HepG2 (cell line): ENCODE measurements around the gene LUZP2. TPM values are rescaled to one million over a fixed set of nuclear protein-coding genes. Genes with fewer than 3 reads are reported as not detected.

ENCODE experiments used
- ATAC-seq: fragments of 200-7000 bp; cut with Tn5 transposase; 3 replicates; pipeline ENCODE4 v1.9.1; 2020; ENCODE audit warnings: mild to moderate bottlenecking, moderate library complexity
- BruUV-seq: library from RNA; stranded (reverse); fragments of 400-500 nt; replicated peaks from 2 replicates; lab custom pipeline; 2021; lab: Mats Ljungman, UMichigan
- CTCF ChIA-PET: fragments of 300-600 bp; formaldehyde crosslinking; extraction: SDS; loops from one replicate; lab custom pipeline; 2021; ENCODE audit warnings: low total read pairs, inconsistent platforms, low intra/inter-chr PET ratio; lab: Yijun Ruan, JAX
- POLR2A ChIA-PET: fragments of 350-600 bp; sonication (Branson Sonifier 250); formaldehyde crosslinking; loops from one replicate; lab custom pipeline; 2020; ENCODE audit warnings: antibody characterized with exemption, inconsistent platforms; lab: Yijun Ruan, JAX
- DNase-seq: peaks from one replicate; pipeline ENCODE4 v3.0.0-alpha.2; 2015; ENCODE audit warnings: low spot score
- FAIRE-seq: peaks from 3 replicates; lab custom pipeline; 2011; peaks lifted over from hg19 to GRCh38; lab: Jason Lieb, UNC
- H2AFZ ChIP-seq: one replicate; pipeline ENCODE4 v1.6.1; 2011; ENCODE audit warnings: low read length, inconsistent platforms
- H3K27ac ChIP-seq: fragments of 300-600 bp; 3 replicates; pipeline ENCODE4 v1.8.0; 2011; ENCODE audit warnings: mixed run types, mild to moderate bottlenecking, mixed read lengths, low read length, inconsistent platforms; ENCODE audit not compliant: insufficient read depth; ENCODE audit errors: extremely low read length
- H3K27me3 ChIP-seq, 2 experiments: fragments of 200-600 bp in 1 of 2; 2 replicates in 1 of 2; 3 replicates in 1 of 2; pipeline versions ENCODE4 v1.6.0 to v1.8.0; 2011; ENCODE audit warnings: low read length in 2 of 2, mild to moderate bottlenecking in 2 of 2, moderate library complexity in 2 of 2, inconsistent platforms in 1 of 2; ENCODE audit not compliant: insufficient read depth in 2 of 2, control insufficient read depth in 1 of 2
- H3K36me3 ChIP-seq, 2 experiments: fragments of 200-600 bp in 1 of 2; replicated peaks in 1 of 2; 2 replicates in 1 of 2; 3 replicates in 1 of 2; pipeline versions ENCODE4 v1.5.1 to v1.8.0; 2011; ENCODE audit warnings: low read length in 2 of 2, inconsistent platforms in 1 of 2; ENCODE audit not compliant: insufficient read depth in 2 of 2, control insufficient read depth in 1 of 2
- H3K4me1 ChIP-seq: 2 replicates; pipeline ENCODE4 v1.5.1; 2012; ENCODE audit warnings: low read length, inconsistent platforms; ENCODE audit not compliant: insufficient read depth
- H3K4me2 ChIP-seq: 2 replicates; pipeline ENCODE4 v1.6.0; 2011; ENCODE audit warnings: low read depth, low read length, inconsistent platforms
- H3K4me3 ChIP-seq, 3 experiments: fragments of 200-600 bp in 1 of 3; sonication (generic), shearing (Covaris generic) in 1 of 3; replicated peaks in 1 of 3; 2 replicates each; pipeline ENCODE4 v1.5.1; 2011 to 2016; ENCODE audit warnings: low read length in 3 of 3, inconsistent platforms in 2 of 3, low read depth in 2 of 3, mild to moderate bottlenecking in 2 of 3, control low read depth in 1 of 3, mixed read lengths in 1 of 3; ENCODE audit not compliant: insufficient read depth in 1 of 3
- H3K79me2 ChIP-seq: one replicate; pipeline ENCODE4 v1.6.1; 2011; ENCODE audit warnings: low read length, inconsistent platforms; ENCODE audit not compliant: insufficient read depth
- H3K9ac ChIP-seq: 2 replicates; pipeline ENCODE4 v1.6.0; 2011; ENCODE audit warnings: mild to moderate bottlenecking, low read depth, low read length, inconsistent platforms; ENCODE audit not compliant: insufficient read depth
- H3K9me3 ChIP-seq: 2 replicates; pipeline ENCODE4 v1.5.1; 2012; ENCODE audit warnings: mild to moderate bottlenecking, low read length
- H4K20me1 ChIP-seq: 2 replicates; pipeline ENCODE4 v1.6.0; 2011; ENCODE audit warnings: inconsistent platforms, mild to moderate bottlenecking, low read length, moderate library complexity; ENCODE audit not compliant: insufficient read depth
- CEBPB ChIP-seq: IDR thresholded peaks from 2 replicates; pipeline ENCODE4 v1.6.1; 2011; ENCODE audit warnings: low read depth, low read length, improper control_type of control experiment, borderline replicate concordance
- NR2F1 ChIP-seq, 2 experiments: fragments of 450-650 bp in 1 of 2; formaldehyde crosslinking in 1 of 2; IDR thresholded peaks; 2 replicates each; pipeline versions ENCODE4 v1.5.0 to v1.6.1; 2016 to 2020; ENCODE audit warnings: mild to moderate bottlenecking in 1 of 2, missing compliant biosample characterization in 1 of 2, missing genetic modification reagents in 1 of 2, moderate library complexity in 1 of 2
- ZNF441 ChIP-seq: sonication (generic); formaldehyde crosslinking; IDR thresholded peaks from 2 replicates; pipeline ENCODE4 v1.7.0; 2021; ENCODE audit warnings: missing genetic modification reagents, borderline replicate concordance
- WGBS: methylation state at CpG from one replicate; pipeline ENCODE4 v1.1.6; 2017; ENCODE audit warnings: low lambda C conversion rate; 5-methylcytosine and 5-hydroxymethylcytosine counted together
- in situ Hi-C: cut with HindIII; loops from 2 replicates; pipeline ENCODE4 v1.10.0; 2017; ENCODE audit warnings: low pct_unique_long_range_greater_than_20kb; ENCODE audit not compliant: extremely low pct_ligation_motif_present
- intact Hi-C: fragments of 100-400 bp; cut with micrococcal nuclease; formaldehyde crosslinking; loops from one replicate; pipeline ENCODE4 v1.10.0; 2022; ENCODE audit not compliant: unreplicated experiment
- polyA plus RNA-seq, 8 experiments: library from polyadenylated mRNA; depleted of rRNA in 3 of 8; stranded (reverse) in 7 of 8; unstranded in 1 of 8; fragments of >200 nt; fragmentation: Illumina TruSeq in 4 of 8; extraction: Trizol in 4 of 8; gene quantifications; 2 replicates each; pipeline versions ENCODE4 v1.2.1 to v1.2.3, GENCODE V29; 2011 to 2016; ENCODE audit warnings: low read depth in 4 of 8, missing spikeins in 1 of 8, mixed read lengths in 1 of 8; ENCODE audit not compliant: insufficient read depth in 1 of 8
- total RNA-seq, 5 experiments: library from RNA; depleted of rRNA; stranded (reverse); fragments of >200 nt; fragmentation: Illumina TruSeq; extraction: Trizol; gene quantifications; 2 replicates each; pipeline ENCODE4 v1.2.3, GENCODE V29; 2016; ENCODE audit warnings: low read depth in 1 of 5
- TF ChIP-seq, protein P1 (sequence below): IDR thresholded peaks from 2 replicates; pipeline ENCODE4 v1.6.1; 2018; ENCODE audit warnings: missing genetic modification reagents
- TF ChIP-seq, protein P2 (sequence below): sonication (generic); formaldehyde crosslinking; IDR thresholded peaks from 2 replicates; pipeline ENCODE4 v1.8.1; 2022; ENCODE audit warnings: mild to moderate bottlenecking, missing genetic modification reagents
- TF ChIP-seq, protein P3 (sequence below): IDR thresholded peaks from 2 replicates; pipeline ENCODE4 v1.6.1; 2016; ENCODE audit warnings: low read depth, missing genetic modification reagents, missing compliant biosample characterization

The LUZP2 gene
- total and polyA plus RNA-seq, 2 of the 13 experiments (the other 11 are each of a cell fraction or from before 2014, with no cell fraction given) = not detected

DNA sequence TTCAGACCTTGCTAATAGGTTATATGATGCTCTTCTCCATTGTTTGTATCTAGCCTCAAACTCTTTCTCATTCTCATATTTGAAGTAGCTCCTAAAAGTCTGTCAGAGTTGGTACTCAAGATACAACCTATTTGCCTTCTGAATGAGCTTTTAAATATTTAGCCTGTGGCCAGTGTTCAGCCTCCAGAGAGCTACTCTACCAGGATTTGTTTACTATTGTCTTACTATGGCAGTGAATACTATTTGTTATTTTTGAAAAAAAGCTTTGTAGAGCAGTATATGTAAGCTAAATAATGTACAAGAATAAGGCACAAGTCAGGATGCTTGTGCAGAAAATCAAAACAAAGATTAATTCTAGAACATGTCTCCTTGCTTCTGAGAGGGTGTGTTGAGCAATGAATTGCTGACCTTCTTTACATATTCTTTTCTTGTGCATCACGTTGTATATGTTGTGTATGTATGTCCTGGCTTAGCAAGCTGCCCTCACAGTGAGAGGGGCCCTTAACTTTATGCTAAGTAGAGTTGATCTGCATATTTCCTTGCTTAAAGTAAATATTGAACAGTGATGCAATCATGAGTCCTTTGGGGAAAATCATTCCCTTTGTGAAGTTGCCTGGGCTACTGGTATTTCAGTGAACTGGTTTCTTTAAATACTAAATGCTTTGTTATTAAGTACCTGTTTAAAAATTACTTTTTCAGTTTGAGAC is 438.0 kb downstream of the LUZP2 start:
- H3K9ac ChIP-seq = no peak overlapping the region
- H2AFZ ChIP-seq = no peak overlapping the region
- H3K27ac ChIP-seq = no peak overlapping the region
- ChIA-PET CTCF (no interaction called here), POLR2A (no interaction called here)
- peaks cover 7% of the 10 kb centered on the region for H3K9me3 ChIP-seq
- no peaks in the 10 kb centered on the region for H3K79me2 ChIP-seq
- BruUV-seq = no TSS peak
- H3K4me3 ChIP-seq = no peak overlapping the region
- no peak for FAIRE-seq
- no peaks in the 10 kb centered on the region for H3K4me1 ChIP-seq
- H3K4me2 ChIP-seq = no peak overlapping the region
- no peak for TF ChIP-seq NR2F1 (CRISPR knock-in tag; IDR thresholded peaks at IDR 0.05)
- peak; percentile 2; the same call in 1 of the 2 replicates for TF ChIP-seq CEBPB
- no peak for DNase-seq
- no peaks in the 10 kb centered on the region for H3K27me3 ChIP-seq
- 5% methylated on average over 1 of the region's 1 CpG for WGBS
- intact Hi-C loops = no loop called here
- in situ Hi-C loops = no loop called here
- ATAC-seq = no peak
- no peaks in the 10 kb centered on the region for H4K20me1 ChIP-seq
- H3K36me3 ChIP-seq = no peaks in the 10 kb centered on the region

DNA sequence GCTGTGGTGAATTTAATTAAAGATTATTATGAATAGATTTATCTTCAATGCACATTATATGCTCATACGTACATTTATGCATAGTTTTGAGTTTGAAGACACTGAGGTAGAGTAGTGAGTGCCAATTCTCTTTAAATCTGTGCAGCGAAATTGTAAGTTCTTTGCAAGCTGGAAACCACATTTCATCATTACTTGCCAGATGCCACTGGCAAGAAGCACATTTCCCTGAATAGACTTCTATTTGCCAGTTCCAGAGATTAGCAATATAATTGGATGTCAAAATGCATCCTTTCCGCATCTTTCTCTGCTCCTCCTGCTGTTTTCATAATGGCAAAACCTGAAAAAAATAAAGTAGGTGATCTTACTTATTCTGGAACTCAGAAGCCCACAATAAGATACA is 448.0 kb downstream of the LUZP2 start:
- H3K36me3 ChIP-seq = no peaks in the 10 kb centered on the region
- H4K20me1 ChIP-seq = no peaks in the 10 kb centered on the region
- H3K79me2 ChIP-seq = no peaks in the 10 kb centered on the region
- no peak for FAIRE-seq
- in situ Hi-C loops = no loop called here
- H3K9me3 ChIP-seq = no peaks in the 10 kb centered on the region
- no peak overlapping the region for H3K4me3 ChIP-seq
- no peak overlapping the region for H2AFZ ChIP-seq
- TF ChIP-seq, protein P1, sequence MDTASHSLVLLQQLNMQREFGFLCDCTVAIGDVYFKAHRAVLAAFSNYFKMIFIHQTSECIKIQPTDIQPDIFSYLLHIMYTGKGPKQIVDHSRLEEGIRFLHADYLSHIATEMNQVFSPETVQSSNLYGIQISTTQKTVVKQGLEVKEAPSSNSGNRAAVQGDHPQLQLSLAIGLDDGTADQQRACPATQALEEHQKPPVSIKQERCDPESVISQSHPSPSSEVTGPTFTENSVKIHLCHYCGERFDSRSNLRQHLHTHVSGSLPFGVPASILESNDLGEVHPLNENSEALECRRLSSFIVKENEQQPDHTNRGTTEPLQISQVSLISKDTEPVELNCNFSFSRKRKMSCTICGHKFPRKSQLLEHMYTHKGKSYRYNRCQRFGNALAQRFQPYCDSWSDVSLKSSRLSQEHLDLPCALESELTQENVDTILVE = no peak
- TF ChIP-seq, protein P2, sequence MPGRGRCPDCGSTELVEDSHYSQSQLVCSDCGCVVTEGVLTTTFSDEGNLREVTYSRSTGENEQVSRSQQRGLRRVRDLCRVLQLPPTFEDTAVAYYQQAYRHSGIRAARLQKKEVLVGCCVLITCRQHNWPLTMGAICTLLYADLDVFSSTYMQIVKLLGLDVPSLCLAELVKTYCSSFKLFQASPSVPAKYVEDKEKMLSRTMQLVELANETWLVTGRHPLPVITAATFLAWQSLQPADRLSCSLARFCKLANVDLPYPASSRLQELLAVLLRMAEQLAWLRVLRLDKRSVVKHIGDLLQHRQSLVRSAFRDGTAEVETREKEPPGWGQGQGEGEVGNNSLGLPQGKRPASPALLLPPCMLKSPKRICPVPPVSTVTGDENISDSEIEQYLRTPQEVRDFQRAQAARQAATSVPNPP = no peak
- TF ChIP-seq, protein P3, sequence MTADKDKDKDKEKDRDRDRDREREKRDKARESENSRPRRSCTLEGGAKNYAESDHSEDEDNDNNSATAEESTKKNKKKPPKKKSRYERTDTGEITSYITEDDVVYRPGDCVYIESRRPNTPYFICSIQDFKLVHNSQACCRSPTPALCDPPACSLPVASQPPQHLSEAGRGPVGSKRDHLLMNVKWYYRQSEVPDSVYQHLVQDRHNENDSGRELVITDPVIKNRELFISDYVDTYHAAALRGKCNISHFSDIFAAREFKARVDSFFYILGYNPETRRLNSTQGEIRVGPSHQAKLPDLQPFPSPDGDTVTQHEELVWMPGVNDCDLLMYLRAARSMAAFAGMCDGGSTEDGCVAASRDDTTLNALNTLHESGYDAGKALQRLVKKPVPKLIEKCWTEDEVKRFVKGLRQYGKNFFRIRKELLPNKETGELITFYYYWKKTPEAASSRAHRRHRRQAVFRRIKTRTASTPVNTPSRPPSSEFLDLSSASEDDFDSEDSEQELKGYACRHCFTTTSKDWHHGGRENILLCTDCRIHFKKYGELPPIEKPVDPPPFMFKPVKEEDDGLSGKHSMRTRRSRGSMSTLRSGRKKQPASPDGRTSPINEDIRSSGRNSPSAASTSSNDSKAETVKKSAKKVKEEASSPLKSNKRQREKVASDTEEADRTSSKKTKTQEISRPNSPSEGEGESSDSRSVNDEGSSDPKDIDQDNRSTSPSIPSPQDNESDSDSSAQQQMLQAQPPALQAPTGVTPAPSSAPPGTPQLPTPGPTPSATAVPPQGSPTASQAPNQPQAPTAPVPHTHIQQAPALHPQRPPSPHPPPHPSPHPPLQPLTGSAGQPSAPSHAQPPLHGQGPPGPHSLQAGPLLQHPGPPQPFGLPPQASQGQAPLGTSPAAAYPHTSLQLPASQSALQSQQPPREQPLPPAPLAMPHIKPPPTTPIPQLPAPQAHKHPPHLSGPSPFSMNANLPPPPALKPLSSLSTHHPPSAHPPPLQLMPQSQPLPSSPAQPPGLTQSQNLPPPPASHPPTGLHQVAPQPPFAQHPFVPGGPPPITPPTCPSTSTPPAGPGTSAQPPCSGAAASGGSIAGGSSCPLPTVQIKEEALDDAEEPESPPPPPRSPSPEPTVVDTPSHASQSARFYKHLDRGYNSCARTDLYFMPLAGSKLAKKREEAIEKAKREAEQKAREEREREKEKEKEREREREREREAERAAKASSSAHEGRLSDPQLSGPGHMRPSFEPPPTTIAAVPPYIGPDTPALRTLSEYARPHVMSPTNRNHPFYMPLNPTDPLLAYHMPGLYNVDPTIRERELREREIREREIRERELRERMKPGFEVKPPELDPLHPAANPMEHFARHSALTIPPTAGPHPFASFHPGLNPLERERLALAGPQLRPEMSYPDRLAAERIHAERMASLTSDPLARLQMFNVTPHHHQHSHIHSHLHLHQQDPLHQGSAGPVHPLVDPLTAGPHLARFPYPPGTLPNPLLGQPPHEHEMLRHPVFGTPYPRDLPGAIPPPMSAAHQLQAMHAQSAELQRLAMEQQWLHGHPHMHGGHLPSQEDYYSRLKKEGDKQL (CRISPR knock-in tag) = no peak
- no peak for TF ChIP-seq ZNF441 (CRISPR knock-in tag)
- TF ChIP-seq, all 625 proteins: peak for 0
- ChIA-PET CTCF (no interaction called here), POLR2A (no interaction called here)
- no peak overlapping the region for H3K4me2 ChIP-seq
- 2% methylated on average over 3 of the region's 3 CpGs for WGBS
- no peaks in the 10 kb centered on the region for H3K27me3 ChIP-seq
- intact Hi-C loops = no loop called here
- no TSS peak for BruUV-seq
- H3K27ac ChIP-seq = no peak overlapping the region
- DNase-seq (no peak), ATAC-seq (no peak)
- no peaks in the 10 kb centered on the region for H3K4me1 ChIP-seq
- H3K9ac ChIP-seq = no peak overlapping the region
